Measurements from ENCODE around the gene F2RL1. TPM values are rescaled to one million over a fixed set of nuclear protein-coding genes. Genes with fewer than 3 reads are reported as not detected.

F2RL1 gene, protein sequence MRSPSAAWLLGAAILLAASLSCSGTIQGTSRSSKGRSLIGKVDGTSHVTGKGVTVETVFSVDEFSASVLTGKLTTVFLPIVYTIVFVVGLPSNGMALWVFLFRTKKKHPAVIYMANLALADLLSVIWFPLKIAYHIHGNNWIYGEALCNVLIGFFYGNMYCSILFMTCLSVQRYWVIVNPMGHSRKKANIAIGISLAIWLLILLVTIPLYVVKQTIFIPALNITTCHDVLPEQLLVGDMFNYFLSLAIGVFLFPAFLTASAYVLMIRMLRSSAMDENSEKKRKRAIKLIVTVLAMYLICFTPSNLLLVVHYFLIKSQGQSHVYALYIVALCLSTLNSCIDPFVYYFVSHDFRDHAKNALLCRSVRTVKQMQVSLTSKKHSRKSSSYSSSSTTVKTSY
- total RNA-seq = 5.6 and 6.0 TPM in 2 replicates

DNA sequence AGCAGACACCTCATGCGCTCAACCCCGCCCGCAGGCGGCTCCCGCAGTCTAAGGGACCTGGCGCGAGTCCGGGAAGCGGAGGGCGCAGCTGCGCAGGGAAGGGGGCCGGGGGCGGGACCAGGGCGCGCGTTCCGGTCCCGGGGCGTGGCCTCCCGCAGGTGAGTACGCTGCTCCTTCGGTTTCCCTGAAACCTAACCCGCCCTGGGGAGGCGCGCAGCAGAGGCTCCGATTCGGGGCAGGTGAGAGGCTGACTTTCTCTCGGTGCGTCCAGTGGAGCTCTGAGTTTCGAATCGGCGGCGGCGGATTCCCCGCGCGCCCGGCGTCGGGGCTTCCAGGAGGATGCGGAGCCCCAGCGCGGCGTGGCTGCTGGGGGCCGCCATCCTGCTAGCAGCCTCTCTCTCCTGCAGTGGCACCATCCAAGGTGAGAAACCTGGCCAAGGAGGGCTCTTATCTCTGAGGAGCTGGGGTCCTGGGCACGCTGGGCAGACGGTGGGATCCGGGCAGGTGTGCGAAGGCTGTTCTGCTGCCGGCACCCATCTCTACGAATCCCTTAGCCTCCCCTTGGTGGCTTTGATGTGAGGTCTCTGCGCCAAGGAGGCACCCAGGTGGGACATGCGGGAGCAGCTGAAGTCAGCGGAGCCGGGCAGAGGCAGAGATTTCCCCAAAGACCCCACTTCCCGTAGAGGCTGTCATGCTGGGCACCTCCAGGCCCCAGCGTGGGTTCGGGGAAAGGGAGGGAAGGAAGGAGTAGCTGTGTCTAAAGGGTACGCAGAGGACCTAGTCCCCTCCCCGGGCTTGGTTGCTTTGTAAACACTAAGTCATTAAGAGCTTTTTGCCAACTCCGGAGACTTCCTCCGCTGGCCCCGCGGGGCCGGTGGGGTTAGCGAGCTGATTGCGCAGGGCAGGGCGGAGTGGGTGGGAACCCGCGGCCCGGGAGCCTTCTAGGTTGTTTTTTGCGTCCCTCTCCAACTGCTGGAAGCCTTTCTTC lies at the start of gene F2RL1:
TSS of gene F2RL1 (plus strand) at position 187 of the 988 bp plus-strand sequence. CDS start at position 340, 153 bp downstream.

DNA sequence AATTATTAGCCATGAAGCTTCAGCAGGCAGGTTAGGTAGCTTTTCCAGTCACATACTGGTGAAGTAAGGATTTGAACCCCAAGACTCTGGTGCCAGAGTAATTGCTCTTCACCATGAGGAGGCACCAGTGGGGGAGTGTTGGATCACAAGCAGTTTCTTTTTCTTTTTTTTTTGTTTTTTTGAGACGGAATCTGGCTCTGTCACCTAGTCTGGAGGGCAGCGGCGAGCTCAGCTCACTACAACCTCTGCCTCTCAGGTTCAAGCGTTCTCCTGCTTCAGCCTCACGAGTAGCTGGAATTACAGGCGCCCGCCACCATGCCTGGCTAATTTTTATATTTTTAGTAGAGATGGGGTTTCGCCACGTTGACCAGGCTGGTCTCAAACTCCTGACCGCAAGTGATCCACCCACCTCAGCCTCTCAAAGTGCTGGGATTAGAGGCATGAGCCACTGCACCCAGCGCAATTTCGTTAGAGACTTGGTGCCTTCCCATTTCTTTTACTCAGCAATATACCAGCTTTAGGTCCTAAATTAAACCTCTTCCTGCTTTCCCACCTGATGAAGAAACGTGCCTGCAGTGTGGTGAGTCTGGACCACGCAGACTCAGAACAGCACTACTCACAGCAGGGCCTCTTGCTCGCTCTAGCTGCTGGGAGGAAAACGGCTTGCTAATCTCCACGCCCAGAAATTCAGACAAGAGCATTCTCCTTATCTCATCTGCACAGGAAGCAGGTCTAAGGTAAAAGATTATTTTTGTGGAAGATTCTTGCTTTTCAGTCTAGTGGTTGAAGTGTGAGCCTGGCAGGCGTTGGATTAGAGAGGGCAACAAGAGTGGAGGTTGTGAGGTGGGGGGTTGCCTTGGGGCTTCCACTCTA lies 30.8 kb downstream of the F2RL1 start, which contains the start of gene S100Z:
TSS of gene S100Z (plus strand) at position 596 of the 873 bp plus-strand sequence. CDS start 25,346 bp downstream, outside the sequence.

Other genes starting within 250 kb of the F2RL1 start
- 10.4 and 15.0 TPM in 2 replicates for gene F2RL2, start 195.6 kb upstream of the F2RL1 start, total RNA-seq
- gene F2R, start 102.9 kb upstream of the F2RL1 start, total RNA-seq = 39.7 and 48.1 TPM in 2 replicates
- gene S100Z, start 31.0 kb downstream of the F2RL1 start, total RNA-seq = not detected in 2 replicates
- 0.26 and 0.63 TPM in 2 replicates for gene CRHBP, start 134.0 kb downstream of the F2RL1 start, total RNA-seq
- gene AGGF1, start 211.4 kb downstream of the F2RL1 start, total RNA-seq = 21.1 and 25.8 TPM in 2 replicates

Data from bronchial smooth muscle cell (primary cell).